ENCODE results near the gene DNASE1L1. TPM values are rescaled to one million over a fixed set of nuclear protein-coding genes. Genes with fewer than 3 reads are reported as not detected.

The DNASE1L1 gene
- total RNA-seq, 1 experiment from 2014 or later: 8.3 TPM

DNA sequence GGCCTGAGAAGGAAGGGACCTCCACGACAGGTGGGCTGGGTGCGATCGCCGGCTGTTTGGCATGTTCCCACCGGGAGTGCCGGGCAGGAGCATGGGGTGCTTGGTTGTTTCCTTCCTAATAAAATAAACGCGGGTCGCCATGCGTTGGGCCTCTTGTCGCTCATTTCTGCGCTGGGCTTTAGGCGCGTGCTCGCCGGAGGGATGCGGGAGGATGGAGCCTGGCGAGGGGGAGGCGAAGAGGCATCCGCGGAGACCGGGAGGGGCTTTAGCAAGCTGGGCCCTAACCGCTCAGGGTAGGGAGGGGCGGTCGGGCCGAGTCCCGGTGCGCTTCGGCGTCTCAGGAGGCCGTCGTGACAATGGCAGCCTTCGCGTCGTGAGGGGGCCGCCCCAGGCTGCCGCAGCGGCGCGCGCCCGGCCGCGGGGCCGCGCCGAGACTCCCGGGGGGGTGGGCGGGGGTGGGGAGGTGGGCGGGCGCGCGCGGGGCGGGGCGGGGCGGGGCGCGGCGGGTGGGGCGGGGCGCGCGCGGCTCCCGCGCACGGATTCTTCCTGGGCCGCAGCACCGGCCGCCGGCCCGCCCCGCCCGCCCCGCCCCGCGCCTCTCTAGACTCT lies 27.4 kb upstream of the DNASE1L1 start:
- CTCF ChIA-PET: no interaction called here
- Histone ChIP-seq H3K4me1 (ENCODE audit: insufficient read depth, low read length, poor library complexity, severe bottlenecking) (peaks cover 11% of the 10 kb centered on the region), H3K36me3 (ENCODE audit: insufficient read depth, low read length, poor library complexity, severe bottlenecking) (peaks cover 21% of the 10 kb centered on the region), H3K9me3 (ENCODE audit: low read depth, low read length, poor library complexity, severe bottlenecking) (no peaks in the 10 kb centered on the region), H3K27me3 (replicated peaks; ENCODE audit: insufficient read depth, low read depth, low read length, poor library complexity) (no peaks in the 10 kb centered on the region), H3K4me3 (ENCODE audit: low read depth, low read length, poor library complexity, severe bottlenecking) (peak overlapping the region; percentile 57), H3K27ac (ENCODE audit: low read depth, low read length, poor library complexity, severe bottlenecking) (peak overlapping the region; percentile 90)
- no TSS peak for BruUV-seq (replicated peaks)
- DNase-seq (ENCODE audit: low spot score): peak; percentile 43
- intact Hi-C loops (cut with micrococcal nuclease; ENCODE audit: unreplicated experiment): no loop called here
- POLR2A ChIA-PET (ENCODE audit: low non-redundant PET): no interaction called here
- TF ChIP-seq EZH2 (IDR thresholded peaks at IDR 0.05; ENCODE audit: borderline replicate concordance, low read depth, low read length, poor library complexity, severe bottlenecking): no peak
- TF ChIP-seq, protein P1, sequence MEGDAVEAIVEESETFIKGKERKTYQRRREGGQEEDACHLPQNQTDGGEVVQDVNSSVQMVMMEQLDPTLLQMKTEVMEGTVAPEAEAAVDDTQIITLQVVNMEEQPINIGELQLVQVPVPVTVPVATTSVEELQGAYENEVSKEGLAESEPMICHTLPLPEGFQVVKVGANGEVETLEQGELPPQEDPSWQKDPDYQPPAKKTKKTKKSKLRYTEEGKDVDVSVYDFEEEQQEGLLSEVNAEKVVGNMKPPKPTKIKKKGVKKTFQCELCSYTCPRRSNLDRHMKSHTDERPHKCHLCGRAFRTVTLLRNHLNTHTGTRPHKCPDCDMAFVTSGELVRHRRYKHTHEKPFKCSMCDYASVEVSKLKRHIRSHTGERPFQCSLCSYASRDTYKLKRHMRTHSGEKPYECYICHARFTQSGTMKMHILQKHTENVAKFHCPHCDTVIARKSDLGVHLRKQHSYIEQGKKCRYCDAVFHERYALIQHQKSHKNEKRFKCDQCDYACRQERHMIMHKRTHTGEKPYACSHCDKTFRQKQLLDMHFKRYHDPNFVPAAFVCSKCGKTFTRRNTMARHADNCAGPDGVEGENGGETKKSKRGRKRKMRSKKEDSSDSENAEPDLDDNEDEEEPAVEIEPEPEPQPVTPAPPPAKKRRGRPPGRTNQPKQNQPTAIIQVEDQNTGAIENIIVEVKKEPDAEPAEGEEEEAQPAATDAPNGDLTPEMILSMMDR (conservative IDR thresholded peaks at IDR 0.05; ENCODE audit: low read depth, low read length): no peak

DNA sequence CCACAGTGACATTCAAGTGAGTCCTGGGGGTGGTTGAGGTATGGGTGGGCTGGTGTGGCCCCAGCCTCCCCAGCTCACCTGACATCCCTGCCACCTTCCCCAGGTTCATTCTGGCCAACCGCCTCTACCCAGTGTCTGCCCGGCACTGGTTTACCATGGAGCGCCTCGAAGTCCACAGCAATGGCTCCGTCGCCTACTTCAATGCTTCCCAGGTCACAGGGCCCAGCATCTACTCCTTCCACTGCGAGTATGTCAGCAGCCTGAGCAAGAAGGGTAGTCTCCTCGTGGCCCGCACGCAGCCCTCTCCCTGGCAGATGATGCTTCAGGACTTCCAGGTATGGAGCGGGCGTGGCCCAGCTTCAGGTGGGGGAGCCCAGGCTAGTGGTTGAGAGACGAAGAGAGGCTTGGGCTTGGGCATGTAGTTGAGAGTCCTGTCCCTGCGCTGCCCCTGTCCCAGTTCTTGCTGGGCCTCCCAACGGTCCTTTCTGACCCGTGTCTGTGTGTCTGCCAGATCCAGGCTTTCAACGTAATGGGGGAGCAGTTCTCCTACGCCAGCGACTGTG lies 26.2 kb upstream of the DNASE1L1 start:
- ChIA-PET POLR2A (ENCODE audit: low non-redundant PET) (no interaction called here), CTCF (no interaction called here)
- Histone ChIP-seq H3K27ac (ENCODE audit: low read depth, low read length, poor library complexity, severe bottlenecking) (no peak overlapping the region), H3K4me1 (ENCODE audit: insufficient read depth, low read length, poor library complexity, severe bottlenecking) (peaks cover 11% of the 10 kb centered on the region), H3K27me3 (replicated peaks; ENCODE audit: insufficient read depth, low read depth, low read length, poor library complexity) (no peaks in the 10 kb centered on the region), H3K4me3 (ENCODE audit: low read depth, low read length, poor library complexity, severe bottlenecking) (no peak overlapping the region), H3K36me3 (ENCODE audit: insufficient read depth, low read length, poor library complexity, severe bottlenecking) (peaks cover 17% of the 10 kb centered on the region), H3K9me3 (ENCODE audit: low read depth, low read length, poor library complexity, severe bottlenecking) (no peaks in the 10 kb centered on the region)
- intact Hi-C loops (cut with micrococcal nuclease; ENCODE audit: unreplicated experiment): no loop called here
- TF ChIP-seq EZH2 (IDR thresholded peaks at IDR 0.05; ENCODE audit: borderline replicate concordance, low read depth, low read length, poor library complexity, severe bottlenecking): no peak
- TF ChIP-seq, protein P1 (conservative IDR thresholded peaks at IDR 0.05; ENCODE audit: low read depth, low read length): no peak
- DNase-seq (ENCODE audit: low spot score): no peak
- BruUV-seq (replicated peaks): no TSS peak

GRCh38 chrX:154434394-154435168 lies 25.5 kb upstream of the DNASE1L1 start:
- no peaks in the 10 kb centered on the region for H3K9me3 ChIP-seq (ENCODE audit: low read depth, low read length, poor library complexity, severe bottlenecking)
- TF ChIP-seq EZH2 (IDR thresholded peaks at IDR 0.05; ENCODE audit: borderline replicate concordance, low read depth, low read length, poor library complexity, severe bottlenecking): no peak
- TF ChIP-seq, protein P1 (conservative IDR thresholded peaks at IDR 0.05; ENCODE audit: low read depth, low read length): no peak
- no peak overlapping the region for H3K27ac ChIP-seq (ENCODE audit: low read depth, low read length, poor library complexity, severe bottlenecking)
- CTCF ChIA-PET: no interaction called here
- POLR2A ChIA-PET (ENCODE audit: low non-redundant PET): no interaction called here
- H3K27me3 ChIP-seq (replicated peaks; ENCODE audit: insufficient read depth, low read depth, low read length, poor library complexity): no peaks in the 10 kb centered on the region
- H3K36me3 ChIP-seq (ENCODE audit: insufficient read depth, low read length, poor library complexity, severe bottlenecking): peaks cover 12% of the 10 kb centered on the region
- BruUV-seq (replicated peaks): no TSS peak
- no peak overlapping the region for H3K4me3 ChIP-seq (ENCODE audit: low read depth, low read length, poor library complexity, severe bottlenecking)
- DNase-seq (ENCODE audit: low spot score): no peak
- H3K4me1 ChIP-seq (ENCODE audit: insufficient read depth, low read length, poor library complexity, severe bottlenecking): peaks cover 13% of the 10 kb centered on the region
- intact Hi-C loops (cut with micrococcal nuclease; ENCODE audit: unreplicated experiment): no loop called here

All from A673 (cell line).